ENCODE data around the gene NEB. TPM values are rescaled to one million over a fixed set of nuclear protein-coding genes. Genes with fewer than 3 reads are reported as not detected.

The NEB gene
- polyA plus RNA-seq, 1 of the 3 experiments (the other 2 are of a cell fraction) = 0.02 TPM

DNA sequence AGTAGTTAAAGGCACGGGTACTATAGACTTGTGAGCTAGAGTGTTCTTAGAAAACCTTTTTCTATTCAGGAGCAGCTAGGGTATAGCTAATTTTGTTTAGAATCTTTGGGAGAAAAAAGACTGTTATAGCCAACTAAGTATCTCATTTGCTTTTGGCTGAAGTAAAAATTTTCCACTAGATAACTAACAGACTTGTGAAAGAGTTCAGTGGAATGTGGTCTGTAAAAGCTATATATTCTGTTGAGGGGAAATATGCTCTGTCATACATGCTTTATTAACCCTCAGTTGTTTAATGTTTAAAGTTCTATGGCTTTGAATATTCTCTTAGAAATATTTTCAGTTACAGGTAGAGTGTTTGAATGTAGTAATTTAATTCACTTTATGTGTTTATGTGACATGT lies 274.9 kb downstream of the NEB start:
- Histone ChIP-seq H3K9me3 (no peaks in the 10 kb centered on the region), H3K4me3 (ENCODE audit: low read depth in 2 of 2, low read length in 1 of 2) (no peak overlapping the region), H3K9me2 (no peaks in the 10 kb centered on the region), H3K9ac (no peak overlapping the region), H3K4me2 (no peak overlapping the region), H3K27ac (ENCODE audit: low read depth in 2 of 2, low read length in 1 of 2) (no peak overlapping the region), H3K79me2 (ENCODE audit: insufficient read depth) (no peaks in the 10 kb centered on the region), H3K27me3 (ENCODE audit: insufficient read depth) (no peaks in the 10 kb centered on the region), H2AFZ (ENCODE audit: low read depth) (no peak overlapping the region), H3K36me3 (replicated peaks in 1 of 2; ENCODE audit: control insufficient read depth in 1 of 2, insufficient read depth in 2 of 2, low read length in 1 of 2) (peaks cover 80 to 93% of the 10 kb centered on the region in 2 experiments), H4K20me1 (ENCODE audit: insufficient read depth) (no peaks in the 10 kb centered on the region), H3F3A (replicated peaks; ENCODE audit: insufficient read depth) (peaks cover 4% of the 10 kb centered on the region), H3K4me1 (ENCODE audit: control insufficient read depth in 1 of 2, insufficient read depth in 2 of 2, low read depth in 1 of 2, low read length in 1 of 2) (no peaks in the 10 kb centered on the region)
- DNase-seq = no peak
- TF ChIP-seq MEF2A (IDR thresholded peaks at IDR 0.05; ENCODE audit: borderline replicate concordance, low read depth) = no peak
- TF ChIP-seq, protein P1, sequence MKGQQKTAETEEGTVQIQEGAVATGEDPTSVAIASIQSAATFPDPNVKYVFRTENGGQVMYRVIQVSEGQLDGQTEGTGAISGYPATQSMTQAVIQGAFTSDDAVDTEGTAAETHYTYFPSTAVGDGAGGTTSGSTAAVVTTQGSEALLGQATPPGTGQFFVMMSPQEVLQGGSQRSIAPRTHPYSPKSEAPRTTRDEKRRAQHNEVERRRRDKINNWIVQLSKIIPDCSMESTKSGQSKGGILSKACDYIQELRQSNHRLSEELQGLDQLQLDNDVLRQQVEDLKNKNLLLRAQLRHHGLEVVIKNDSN (IDR thresholded peaks at IDR 0.05; ENCODE audit: borderline replicate concordance, low read depth) = no peak
- TF ChIP-seq, protein P2, sequence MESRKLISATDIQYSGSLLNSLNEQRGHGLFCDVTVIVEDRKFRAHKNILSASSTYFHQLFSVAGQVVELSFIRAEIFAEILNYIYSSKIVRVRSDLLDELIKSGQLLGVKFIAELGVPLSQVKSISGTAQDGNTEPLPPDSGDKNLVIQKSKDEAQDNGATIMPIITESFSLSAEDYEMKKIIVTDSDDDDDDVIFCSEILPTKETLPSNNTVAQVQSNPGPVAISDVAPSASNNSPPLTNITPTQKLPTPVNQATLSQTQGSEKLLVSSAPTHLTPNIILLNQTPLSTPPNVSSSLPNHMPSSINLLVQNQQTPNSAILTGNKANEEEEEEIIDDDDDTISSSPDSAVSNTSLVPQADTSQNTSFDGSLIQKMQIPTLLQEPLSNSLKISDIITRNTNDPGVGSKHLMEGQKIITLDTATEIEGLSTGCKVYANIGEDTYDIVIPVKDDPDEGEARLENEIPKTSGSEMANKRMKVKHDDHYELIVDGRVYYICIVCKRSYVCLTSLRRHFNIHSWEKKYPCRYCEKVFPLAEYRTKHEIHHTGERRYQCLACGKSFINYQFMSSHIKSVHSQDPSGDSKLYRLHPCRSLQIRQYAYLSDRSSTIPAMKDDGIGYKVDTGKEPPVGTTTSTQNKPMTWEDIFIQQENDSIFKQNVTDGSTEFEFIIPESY (IDR thresholded peaks at IDR 0.05; ENCODE audit: borderline replicate concordance, low read depth) = no peak
- no peak for TF ChIP-seq NRF1 (IDR thresholded peaks at IDR 0.05; ENCODE audit: low read depth, low read length)
- POLR2A ChIA-PET = no interaction called here
- CTCF ChIA-PET = interaction anchor here (0.8 to 1.3 kb wide), 3 partner anchors 21 to 566 kb away, joined by 3 to 4 read pairs (median 4); no protein-coding TSS in a partner anchor
- 88% methylated on average over 1 of the region's 1 CpG for WGBS (ENCODE audit: low lambda C conversion rate)

DNA sequence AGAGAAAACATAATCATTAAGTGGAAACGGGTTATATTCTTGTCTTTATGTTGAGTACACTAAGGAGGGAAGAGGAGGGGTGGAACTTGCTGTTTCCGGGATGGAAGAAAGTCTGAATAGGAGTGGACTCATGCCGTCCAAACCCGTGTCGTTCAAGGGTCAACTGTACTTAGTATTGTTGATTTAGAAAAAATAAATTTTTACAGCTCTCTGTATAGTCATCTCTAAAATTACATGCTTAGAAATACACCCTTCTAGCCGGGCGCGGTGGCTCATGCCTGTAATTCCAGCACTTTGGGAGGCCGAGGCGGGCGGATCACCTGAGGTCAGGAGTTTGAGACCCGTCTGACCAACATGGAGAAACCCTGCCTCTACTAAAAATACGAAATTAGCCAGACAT lies 295.1 kb downstream of the NEB start:
- Histone ChIP-seq H3K4me2 (no peak overlapping the region), H3K4me3 (ENCODE audit: low read depth in 2 of 2, low read length in 1 of 2) (no peak overlapping the region), H3K9me3 (no peaks in the 10 kb centered on the region), H3K79me2 (ENCODE audit: insufficient read depth) (no peaks in the 10 kb centered on the region), H2AFZ (ENCODE audit: low read depth) (no peak overlapping the region), H3K9ac (no peak overlapping the region), H3F3A (replicated peaks; ENCODE audit: insufficient read depth) (peaks cover 13% of the 10 kb centered on the region), H3K9me2 (no peaks in the 10 kb centered on the region), H3K27ac (ENCODE audit: low read depth in 2 of 2, low read length in 1 of 2) (no peak overlapping the region), H3K27me3 (ENCODE audit: insufficient read depth) (no peaks in the 10 kb centered on the region), H3K36me3 (replicated peaks in 1 of 2; ENCODE audit: control insufficient read depth in 1 of 2, insufficient read depth in 2 of 2, low read length in 1 of 2) (peaks cover 70 to 86% of the 10 kb centered on the region in 2 experiments), H4K20me1 (ENCODE audit: insufficient read depth) (no peaks in the 10 kb centered on the region), H3K4me1 (ENCODE audit: control insufficient read depth in 1 of 2, insufficient read depth in 2 of 2, low read depth in 1 of 2, low read length in 1 of 2) (no peaks in the 10 kb centered on the region)
- ChIA-PET CTCF (interaction anchor here (0.6 to 2.5 kb wide), 4 partner anchors 20 to 200 kb away, joined by 3 to 9 read pairs (median 4); no protein-coding TSS in a partner anchor), POLR2A (interaction anchor here (0.7 kb wide), 1 partner anchor 8 kb away, joined by 4 read pairs; no protein-coding TSS in a partner anchor)
- 98% methylated on average over 13 of the region's 13 CpGs for WGBS (ENCODE audit: low lambda C conversion rate)
- DNase-seq = no peak
- TF ChIP-seq SMC3 (IDR thresholded peaks at IDR 0.05; ENCODE audit: low read depth, low read length) = no peak
- no peak for TF ChIP-seq FOSL2 (IDR thresholded peaks at IDR 0.05; ENCODE audit: borderline replicate concordance, low read depth)
- no peak for TF ChIP-seq POLR2AphosphoS5 (IDR thresholded peaks at IDR 0.05; ENCODE audit: low read depth, low read length)
- no peak for TF ChIP-seq GATA2 (CRISPR knock-in tag; IDR thresholded peaks at IDR 0.05)
- TF ChIP-seq EP300 (IDR thresholded peaks at IDR 0.05; ENCODE audit: borderline replicate concordance in 1 of 2, low read depth in 1 of 2, low read length in 1 of 2) = no peak
- TF ChIP-seq, protein P3, sequence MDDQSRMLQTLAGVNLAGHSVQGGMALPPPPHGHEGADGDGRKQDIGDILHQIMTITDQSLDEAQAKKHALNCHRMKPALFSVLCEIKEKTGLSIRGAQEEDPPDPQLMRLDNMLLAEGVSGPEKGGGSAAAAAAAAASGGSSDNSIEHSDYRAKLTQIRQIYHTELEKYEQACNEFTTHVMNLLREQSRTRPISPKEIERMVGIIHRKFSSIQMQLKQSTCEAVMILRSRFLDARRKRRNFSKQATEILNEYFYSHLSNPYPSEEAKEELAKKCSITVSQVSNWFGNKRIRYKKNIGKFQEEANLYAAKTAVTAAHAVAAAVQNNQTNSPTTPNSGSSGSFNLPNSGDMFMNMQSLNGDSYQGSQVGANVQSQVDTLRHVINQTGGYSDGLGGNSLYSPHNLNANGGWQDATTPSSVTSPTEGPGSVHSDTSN (IDR thresholded peaks at IDR 0.05) = no peak
- TF ChIP-seq, protein P1 (IDR thresholded peaks at IDR 0.05; ENCODE audit: borderline replicate concordance, low read depth) = no peak
- TF ChIP-seq, protein P4, sequence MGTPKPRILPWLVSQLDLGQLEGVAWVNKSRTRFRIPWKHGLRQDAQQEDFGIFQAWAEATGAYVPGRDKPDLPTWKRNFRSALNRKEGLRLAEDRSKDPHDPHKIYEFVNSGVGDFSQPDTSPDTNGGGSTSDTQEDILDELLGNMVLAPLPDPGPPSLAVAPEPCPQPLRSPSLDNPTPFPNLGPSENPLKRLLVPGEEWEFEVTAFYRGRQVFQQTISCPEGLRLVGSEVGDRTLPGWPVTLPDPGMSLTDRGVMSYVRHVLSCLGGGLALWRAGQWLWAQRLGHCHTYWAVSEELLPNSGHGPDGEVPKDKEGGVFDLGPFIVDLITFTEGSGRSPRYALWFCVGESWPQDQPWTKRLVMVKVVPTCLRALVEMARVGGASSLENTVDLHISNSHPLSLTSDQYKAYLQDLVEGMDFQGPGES (IDR thresholded peaks at IDR 0.05; ENCODE audit: low read depth, low read length) = no peak
- no peak for TF ChIP-seq RAD21 (IDR thresholded peaks at IDR 0.05; ENCODE audit: low read length)
- no peak for TF ChIP-seq RFX5 (IDR thresholded peaks at IDR 0.05; ENCODE audit: low read length)
- TF ChIP-seq, protein P5, sequence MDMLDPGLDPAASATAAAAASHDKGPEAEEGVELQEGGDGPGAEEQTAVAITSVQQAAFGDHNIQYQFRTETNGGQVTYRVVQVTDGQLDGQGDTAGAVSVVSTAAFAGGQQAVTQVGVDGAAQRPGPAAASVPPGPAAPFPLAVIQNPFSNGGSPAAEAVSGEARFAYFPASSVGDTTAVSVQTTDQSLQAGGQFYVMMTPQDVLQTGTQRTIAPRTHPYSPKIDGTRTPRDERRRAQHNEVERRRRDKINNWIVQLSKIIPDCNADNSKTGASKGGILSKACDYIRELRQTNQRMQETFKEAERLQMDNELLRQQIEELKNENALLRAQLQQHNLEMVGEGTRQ (IDR thresholded peaks at IDR 0.05; ENCODE audit: borderline replicate concordance, low read depth, low read length) = no peak
- TF ChIP-seq RXRA (IDR thresholded peaks at IDR 0.05; ENCODE audit: borderline replicate concordance, low read depth) = no peak

Data from SK-N-SH (cell line).